HepG2 (cell line): ENCODE measurements around the gene TMEM38B. TPM values are rescaled to one million over a fixed set of nuclear protein-coding genes. Genes with fewer than 3 reads are reported as not detected.

Source experiments
- ATAC-seq: fragments of 200-7000 bp; cut with Tn5 transposase; 3 replicates; pipeline ENCODE4 v1.9.1; 2020; ENCODE audit warnings: mild to moderate bottlenecking, moderate library complexity
- BruUV-seq: library from RNA; stranded (reverse); fragments of 400-500 nt; replicated peaks from 2 replicates; lab custom pipeline; 2021; lab: Mats Ljungman, UMichigan
- CTCF ChIA-PET: fragments of 300-600 bp; formaldehyde crosslinking; extraction: SDS; loops from one replicate; lab custom pipeline; 2021; ENCODE audit warnings: low total read pairs, inconsistent platforms, low intra/inter-chr PET ratio; lab: Yijun Ruan, JAX
- POLR2A ChIA-PET: fragments of 350-600 bp; sonication (Branson Sonifier 250); formaldehyde crosslinking; loops from one replicate; lab custom pipeline; 2020; ENCODE audit warnings: antibody characterized with exemption, inconsistent platforms; lab: Yijun Ruan, JAX
- DNase-seq: peaks from one replicate; pipeline ENCODE4 v3.0.0-alpha.2; 2015; ENCODE audit warnings: low spot score
- FAIRE-seq: peaks from 3 replicates; lab custom pipeline; 2011; peaks lifted over from hg19 to GRCh38; lab: Jason Lieb, UNC
- H2AFZ ChIP-seq: one replicate; pipeline ENCODE4 v1.6.1; 2011; ENCODE audit warnings: low read length, inconsistent platforms
- H3K27ac ChIP-seq: fragments of 300-600 bp; 3 replicates; pipeline ENCODE4 v1.8.0; 2011; ENCODE audit warnings: mixed run types, mild to moderate bottlenecking, mixed read lengths, low read length, inconsistent platforms; ENCODE audit not compliant: insufficient read depth; ENCODE audit errors: extremely low read length
- H3K27me3 ChIP-seq, 2 experiments: fragments of 200-600 bp in 1 of 2; 2 replicates in 1 of 2; 3 replicates in 1 of 2; pipeline versions ENCODE4 v1.6.0 to v1.8.0; 2011; ENCODE audit warnings: low read length in 2 of 2, mild to moderate bottlenecking in 2 of 2, moderate library complexity in 2 of 2, inconsistent platforms in 1 of 2; ENCODE audit not compliant: insufficient read depth in 2 of 2, control insufficient read depth in 1 of 2
- H3K36me3 ChIP-seq, 2 experiments: fragments of 200-600 bp in 1 of 2; replicated peaks in 1 of 2; 2 replicates in 1 of 2; 3 replicates in 1 of 2; pipeline versions ENCODE4 v1.5.1 to v1.8.0; 2011; ENCODE audit warnings: low read length in 2 of 2, inconsistent platforms in 1 of 2; ENCODE audit not compliant: insufficient read depth in 2 of 2, control insufficient read depth in 1 of 2
- H3K4me1 ChIP-seq: 2 replicates; pipeline ENCODE4 v1.5.1; 2012; ENCODE audit warnings: low read length, inconsistent platforms; ENCODE audit not compliant: insufficient read depth
- H3K4me2 ChIP-seq: 2 replicates; pipeline ENCODE4 v1.6.0; 2011; ENCODE audit warnings: low read depth, low read length, inconsistent platforms
- H3K4me3 ChIP-seq, 3 experiments: fragments of 200-600 bp in 1 of 3; sonication (generic), shearing (Covaris generic) in 1 of 3; replicated peaks in 1 of 3; 2 replicates each; pipeline ENCODE4 v1.5.1; 2011 to 2016; ENCODE audit warnings: low read length in 3 of 3, inconsistent platforms in 2 of 3, low read depth in 2 of 3, mild to moderate bottlenecking in 2 of 3, control low read depth in 1 of 3, mixed read lengths in 1 of 3; ENCODE audit not compliant: insufficient read depth in 1 of 3
- H3K79me2 ChIP-seq: one replicate; pipeline ENCODE4 v1.6.1; 2011; ENCODE audit warnings: low read length, inconsistent platforms; ENCODE audit not compliant: insufficient read depth
- H3K9ac ChIP-seq: 2 replicates; pipeline ENCODE4 v1.6.0; 2011; ENCODE audit warnings: mild to moderate bottlenecking, low read depth, low read length, inconsistent platforms; ENCODE audit not compliant: insufficient read depth
- H3K9me3 ChIP-seq: 2 replicates; pipeline ENCODE4 v1.5.1; 2012; ENCODE audit warnings: mild to moderate bottlenecking, low read length
- H4K20me1 ChIP-seq: 2 replicates; pipeline ENCODE4 v1.6.0; 2011; ENCODE audit warnings: inconsistent platforms, mild to moderate bottlenecking, low read length, moderate library complexity; ENCODE audit not compliant: insufficient read depth
- CENPBD1 ChIP-seq: sonication (generic); formaldehyde crosslinking; IDR thresholded peaks from 2 replicates; pipeline ENCODE4 v1.8.0; 2022; ENCODE audit warnings: missing genetic modification reagents, low read depth, mild to moderate bottlenecking, borderline replicate concordance
- DBP ChIP-seq: sonication (generic); formaldehyde crosslinking; IDR thresholded peaks from 2 replicates; pipeline ENCODE4 v1.4.0; 2020; ENCODE audit warnings: missing genetic modification reagents; ENCODE audit errors: not compliant biosample characterization
- DNMT1 ChIP-seq: sonication (generic); formaldehyde crosslinking; IDR thresholded peaks from 2 replicates; pipeline ENCODE4 v1.5.1; 2020; ENCODE audit warnings: mild to moderate bottlenecking, missing genetic modification reagents
- FOXP4 ChIP-seq: sonication (generic); formaldehyde crosslinking; IDR thresholded peaks from 2 replicates; pipeline ENCODE4 v1.4.0; 2020; ENCODE audit warnings: missing genetic modification reagents
- HOXA9 ChIP-seq: sonication (generic); formaldehyde crosslinking; IDR thresholded peaks from 2 replicates; pipeline ENCODE4 v1.8.1; 2022; ENCODE audit warnings: missing genetic modification reagents, mild to moderate bottlenecking, moderate library complexity, borderline replicate concordance
- LBX2 ChIP-seq: sonication (generic); formaldehyde crosslinking; IDR thresholded peaks from 2 replicates; pipeline ENCODE4 v1.5.0; 2020; ENCODE audit warnings: missing genetic modification reagents, mild to moderate bottlenecking, borderline replicate concordance
- NR1H2 ChIP-seq: sonication (generic); formaldehyde crosslinking; IDR thresholded peaks from 2 replicates; pipeline ENCODE4 v1.8.1; 2022; ENCODE audit warnings: low read depth, missing genetic modification reagents, borderline replicate concordance
- TCF7L2 ChIP-seq: IDR thresholded peaks from 2 replicates; pipeline ENCODE4 v1.6.1; 2011; ENCODE audit warnings: mild to moderate bottlenecking, low read depth, low read length, moderate library complexity
- TGIF2 ChIP-seq: IDR thresholded peaks from 2 replicates; pipeline ENCODE4 v1.6.1; 2016; ENCODE audit warnings: control low read depth, missing compliant biosample characterization
- THAP11 ChIP-seq: IDR thresholded peaks from 2 replicates; pipeline ENCODE4 v1.6.1; 2016; ENCODE audit warnings: missing biosample characterization, missing genetic modification reagents
- ZNF253 ChIP-seq: sonication (generic); formaldehyde crosslinking; IDR thresholded peaks from 2 replicates; pipeline ENCODE4 v1.8.0; 2022; ENCODE audit warnings: mild to moderate bottlenecking, missing genetic modification reagents, borderline replicate concordance
- ZNF317 ChIP-seq: sonication (generic); formaldehyde crosslinking; IDR thresholded peaks from 2 replicates; pipeline ENCODE4 v1.5.0; 2020; ENCODE audit warnings: mild to moderate bottlenecking, missing genetic modification reagents
- ZNF430 ChIP-seq: sonication (generic); formaldehyde crosslinking; IDR thresholded peaks from 2 replicates; pipeline ENCODE4 v1.9.0; 2021; ENCODE audit warnings: mild to moderate bottlenecking, missing genetic modification reagents
- ZNF432 ChIP-seq: sonication (generic); formaldehyde crosslinking; IDR thresholded peaks from 2 replicates; pipeline ENCODE4 v1.5.0; 2020; ENCODE audit warnings: missing genetic modification reagents, mild to moderate bottlenecking, borderline replicate concordance
- ZNF530 ChIP-seq: sonication (generic); formaldehyde crosslinking; IDR thresholded peaks from 2 replicates; pipeline ENCODE4 v1.5.0; 2020; ENCODE audit warnings: low read depth, mild to moderate bottlenecking, missing genetic modification reagents
- ZNF564 ChIP-seq: sonication (generic); formaldehyde crosslinking; IDR thresholded peaks from 2 replicates; pipeline ENCODE4 v1.8.1; 2023; ENCODE audit warnings: mild to moderate bottlenecking, missing genetic modification reagents
- ZNF772 ChIP-seq: sonication (generic); formaldehyde crosslinking; IDR thresholded peaks from 2 replicates; pipeline ENCODE4 v1.5.0; 2020; ENCODE audit warnings: mild to moderate bottlenecking, missing genetic modification reagents
- ZSCAN20 ChIP-seq: sonication (generic); formaldehyde crosslinking; IDR thresholded peaks from 2 replicates; pipeline ENCODE4 v1.4.0; 2020; ENCODE audit warnings: missing genetic modification reagents, mild to moderate bottlenecking, borderline replicate concordance
- WGBS: methylation state at CpG from one replicate; pipeline ENCODE4 v1.1.6; 2017; ENCODE audit warnings: low lambda C conversion rate; 5-methylcytosine and 5-hydroxymethylcytosine counted together
- in situ Hi-C: cut with HindIII; loops from 2 replicates; pipeline ENCODE4 v1.10.0; 2017; ENCODE audit warnings: low pct_unique_long_range_greater_than_20kb; ENCODE audit not compliant: extremely low pct_ligation_motif_present
- intact Hi-C: fragments of 100-400 bp; cut with micrococcal nuclease; formaldehyde crosslinking; loops from one replicate; pipeline ENCODE4 v1.10.0; 2022; ENCODE audit not compliant: unreplicated experiment
- polyA plus RNA-seq, 8 experiments: library from polyadenylated mRNA; depleted of rRNA in 3 of 8; stranded (reverse) in 7 of 8; unstranded in 1 of 8; fragments of >200 nt; fragmentation: Illumina TruSeq in 4 of 8; extraction: Trizol in 4 of 8; gene quantifications; 2 replicates each; pipeline versions ENCODE4 v1.2.1 to v1.2.3, GENCODE V29; 2011 to 2016; ENCODE audit warnings: low read depth in 4 of 8, missing spikeins in 1 of 8, mixed read lengths in 1 of 8; ENCODE audit not compliant: insufficient read depth in 1 of 8
- total RNA-seq, 5 experiments: library from RNA; depleted of rRNA; stranded (reverse); fragments of >200 nt; fragmentation: Illumina TruSeq; extraction: Trizol; gene quantifications; 2 replicates each; pipeline ENCODE4 v1.2.3, GENCODE V29; 2016; ENCODE audit warnings: low read depth in 1 of 5

TMEM38B gene
- total and polyA plus RNA-seq, 2 of the 13 experiments (the other 11 are each of a cell fraction or from before 2014, with no cell fraction given): 13.4 to 32.4 TPM

GRCh38 chr9:105710638-105711037, 16.3 kb downstream of the TMEM38B start (continued):
- TF ChIP-seq ZNF564 (CRISPR knock-in tag) (no peak), ZNF530 (CRISPR knock-in tag) (no peak), ZNF430 (CRISPR knock-in tag) (no peak), ZNF772 (no peak), TCF7L2 (no peak), TGIF2 (no peak), ZSCAN20 (CRISPR knock-in tag) (no peak)

GRCh38 chr9:105711867-105712266, 17.5 kb downstream of the TMEM38B start:
- CTCF ChIA-PET: no interaction called here
- intact Hi-C loops: no loop called here
- Histone ChIP-seq H3K36me3 (peaks cover 0 to 5% of the 10 kb centered on the region in 2 experiments; a peak in 1 of 5 replicates), H3K4me3 (no peak overlapping the region), H3K4me1 (no peaks in the 10 kb centered on the region), H3K9me3 (no peaks in the 10 kb centered on the region), H3K27ac (no peak overlapping the region), H3K9ac (no peak overlapping the region), H3K4me2 (no peak overlapping the region), H2AFZ (no peak overlapping the region), H3K27me3 (no peaks in the 10 kb centered on the region), H4K20me1 (no peaks in the 10 kb centered on the region), H3K79me2 (no peaks in the 10 kb centered on the region)
- WGBS: 94% methylated on average over 7 of the region's 7 CpGs
- FAIRE-seq: no peak
- no TSS peak for BruUV-seq
- no peak for DNase-seq
- no peak for ATAC-seq
- in situ Hi-C loops: loop anchor here (10.0 kb wide), 1 partner anchor 107 kb away; no protein-coding TSS in a partner anchor
- POLR2A ChIA-PET: no interaction called here
- TF ChIP-seq CENPBD1 (no peak), ZNF564 (CRISPR knock-in tag) (no peak), DNMT1 (CRISPR knock-in tag) (no peak), NR1H2 (CRISPR knock-in tag) (no peak), ZNF253 (CRISPR knock-in tag) (no peak), ZNF317 (CRISPR knock-in tag) (no peak), ZNF432 (CRISPR knock-in tag) (no peak), FOXP4 (no peak), HOXA9 (no peak), THAP11 (CRISPR knock-in tag) (no peak), LBX2 (no peak), DBP (CRISPR knock-in tag) (no peak)
